HCEC 1CT (cell line): ENCODE data around the gene TECR.
A peak's percentile ranks its signal among the peaks of the same experiment; 100 is the strongest.
"Not testable (repeated sequence)": the region's sequence is repeated elsewhere in the genome, so short reads cannot be mapped to it uniquely, and the experiment has no call there.

Source experiments
- DNase-seq: peaks from one replicate; pipeline ENCODE4 v3.0.0-alpha.2; 2017

The TECR gene, protein sequence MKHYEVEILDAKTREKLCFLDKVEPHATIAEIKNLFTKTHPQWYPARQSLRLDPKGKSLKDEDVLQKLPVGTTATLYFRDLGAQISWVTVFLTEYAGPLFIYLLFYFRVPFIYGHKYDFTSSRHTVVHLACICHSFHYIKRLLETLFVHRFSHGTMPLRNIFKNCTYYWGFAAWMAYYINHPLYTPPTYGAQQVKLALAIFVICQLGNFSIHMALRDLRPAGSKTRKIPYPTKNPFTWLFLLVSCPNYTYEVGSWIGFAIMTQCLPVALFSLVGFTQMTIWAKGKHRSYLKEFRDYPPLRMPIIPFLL

DNA sequence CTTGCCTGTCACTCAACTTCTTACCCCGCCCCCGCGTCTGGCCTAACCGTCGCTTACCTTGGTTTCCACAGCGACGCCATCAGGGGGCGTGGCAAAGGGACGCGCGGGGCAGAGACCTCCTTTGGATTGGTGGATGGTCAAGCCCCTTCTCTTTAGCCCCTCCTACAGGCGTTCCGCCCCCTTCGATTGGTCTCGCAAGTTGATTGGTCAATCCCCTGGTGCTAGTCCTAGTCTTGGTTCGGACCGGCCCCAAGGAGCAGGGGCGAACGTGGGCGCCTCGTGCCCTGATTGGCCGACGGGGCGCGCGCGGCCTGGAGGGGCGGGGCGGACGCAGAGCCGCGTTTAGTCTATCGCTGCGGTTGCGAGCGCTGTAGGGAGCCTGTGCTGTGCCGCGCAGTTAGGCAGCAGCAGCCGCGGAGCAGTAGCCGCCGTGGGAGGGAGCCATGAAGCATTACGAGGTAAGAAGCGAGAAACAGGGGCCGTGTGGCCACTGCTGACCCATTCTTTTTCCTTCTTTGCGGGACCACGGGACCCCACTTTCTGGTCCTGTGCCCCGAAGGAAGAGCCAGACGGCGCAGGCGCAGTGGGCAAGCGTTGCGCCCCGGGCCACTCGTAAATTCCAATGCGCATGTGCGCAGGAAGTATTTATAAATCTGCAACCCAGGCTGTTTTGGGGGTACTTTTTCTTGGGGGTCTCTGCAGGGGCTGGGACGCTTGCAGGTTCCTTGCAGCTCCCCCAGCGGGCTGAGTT lies at the start of gene TECR:
TSS of gene TECR (plus strand) at position 341 of the 751 bp plus-strand sequence. CDS start at position 444, 103 bp downstream.
- DNase-seq = peak; percentile 100

GRCh38 chr19:14479975-14480699 lies 49.3 kb upstream of the TECR start:
- DNase-seq = no peak

- DNase-seq = no peak
Measured at GRCh38 chr19:14480700-14481079, 48.7 kb upstream of the TECR start.

DNA sequence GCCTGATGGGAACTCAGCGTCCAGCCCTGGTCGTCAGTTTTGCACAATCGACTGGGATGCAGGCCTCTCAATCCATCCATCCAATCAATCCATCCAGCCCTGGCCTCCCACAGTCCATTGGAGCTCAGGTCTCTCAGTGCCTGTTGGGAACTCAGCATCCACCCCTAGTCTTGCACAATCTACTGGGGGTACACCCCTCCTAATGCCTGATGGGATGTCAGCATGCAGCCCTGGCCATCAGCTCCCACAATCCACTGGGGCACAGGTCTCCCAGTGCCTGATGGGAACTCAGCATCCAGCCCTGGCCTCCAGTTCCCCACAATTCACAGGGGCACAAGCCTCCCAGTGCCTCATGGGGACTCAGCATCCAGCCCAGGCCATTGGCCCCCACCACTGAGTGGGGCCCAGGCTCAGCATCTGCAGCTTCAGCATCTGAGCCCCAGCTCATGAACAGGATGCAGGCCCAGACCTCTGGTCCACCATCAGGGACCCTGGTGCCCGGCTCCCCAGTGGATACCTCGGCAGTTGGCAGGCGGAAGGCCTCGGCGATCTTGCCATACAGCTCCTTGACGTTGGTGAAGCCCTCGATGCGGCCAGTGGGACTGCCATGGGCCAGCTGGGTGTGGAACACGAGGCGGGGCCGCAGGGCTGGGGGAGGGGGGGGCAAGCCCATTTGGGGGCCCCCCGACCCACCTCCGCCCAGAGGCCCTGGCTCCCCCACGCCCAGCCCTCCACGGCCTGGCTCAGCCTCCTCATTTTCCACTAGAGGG lies 47.0 kb upstream of the TECR start:
- DNase-seq = no peak

DNA sequence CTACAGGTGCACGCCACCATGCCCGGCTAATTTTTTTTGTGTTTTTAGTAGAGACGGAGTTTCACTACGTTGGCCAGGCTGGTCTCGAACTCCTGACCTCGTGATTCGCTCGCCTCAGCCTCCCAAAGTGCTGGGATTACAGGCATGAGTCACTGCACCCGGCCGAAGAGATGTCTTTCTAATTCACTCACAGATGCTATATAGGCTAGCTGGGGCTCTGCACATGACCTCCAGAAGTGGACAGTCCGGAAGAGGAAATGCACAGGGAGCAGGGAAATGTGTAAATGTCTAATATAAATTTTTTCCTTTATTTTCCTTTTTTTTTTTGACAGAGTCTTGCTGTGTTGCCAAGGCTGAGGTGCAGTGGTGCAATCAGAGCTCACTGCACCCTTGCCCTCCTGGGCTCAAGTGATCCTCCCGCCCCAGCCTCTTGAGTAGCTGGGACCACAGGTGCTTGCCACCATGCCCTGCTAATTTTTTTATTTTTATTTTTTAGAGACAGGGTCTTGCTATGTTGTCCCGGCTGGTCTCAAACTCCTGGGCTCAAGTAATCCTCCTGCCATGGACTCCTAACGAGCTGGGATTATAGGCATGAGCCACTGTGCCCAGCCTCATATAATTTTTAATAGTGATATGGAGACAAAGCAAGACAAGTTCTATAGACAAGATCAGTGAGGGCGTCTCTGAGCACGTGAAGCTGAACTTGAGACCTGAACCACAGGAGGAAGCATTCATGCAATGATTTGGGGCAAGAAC lies 41.8 kb upstream of the TECR start:
- DNase-seq = peak; percentile 42

DNA sequence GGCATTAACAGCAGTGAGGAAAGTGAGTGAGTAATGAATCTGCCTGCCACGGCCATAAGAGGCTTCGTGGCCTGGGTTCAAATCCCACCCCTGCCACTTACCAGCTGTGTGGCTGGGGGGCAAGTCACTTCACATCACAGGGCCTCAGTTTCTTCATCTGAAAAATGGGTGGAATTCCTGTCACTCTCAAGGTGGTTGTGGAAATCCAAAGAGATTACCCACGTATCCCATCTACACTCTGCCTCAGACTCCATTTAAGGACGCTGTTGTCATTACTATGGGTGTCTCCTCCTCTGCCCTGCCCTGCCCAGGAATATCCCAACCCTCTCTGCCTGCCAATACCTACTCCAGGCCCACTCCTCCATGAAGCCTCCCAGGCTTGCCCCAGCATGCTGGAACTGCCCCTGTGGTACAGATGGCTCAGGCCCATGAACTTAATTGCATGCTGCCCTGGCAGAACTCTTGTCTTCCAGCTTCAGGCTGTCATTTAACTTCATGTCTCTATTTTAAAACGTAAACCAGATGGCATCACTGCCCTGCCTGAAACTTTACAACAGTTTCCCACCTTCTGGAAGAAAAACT lies 36.5 kb upstream of the TECR start:
- DNase-seq = no peak

DNA sequence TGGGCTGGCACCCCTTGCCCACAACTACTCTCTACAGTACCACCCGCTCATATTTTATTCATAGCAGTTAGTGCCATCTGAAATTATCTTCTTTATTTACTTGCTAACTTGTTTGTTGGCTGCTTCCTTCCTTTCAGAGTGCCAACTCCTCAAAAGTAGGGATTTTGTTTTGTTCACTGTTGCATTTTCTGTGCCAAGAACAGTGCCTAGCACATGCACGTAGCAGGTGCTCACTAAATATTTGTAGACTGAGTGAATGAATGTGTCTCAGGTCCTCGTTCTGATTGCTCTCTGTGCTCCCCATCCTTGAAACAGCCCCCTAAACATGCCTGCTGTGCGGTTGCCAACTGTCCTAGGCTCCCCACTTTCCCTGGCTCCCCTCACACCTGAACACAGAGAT lies 35.0 kb upstream of the TECR start:
- no peak for DNase-seq

DNA sequence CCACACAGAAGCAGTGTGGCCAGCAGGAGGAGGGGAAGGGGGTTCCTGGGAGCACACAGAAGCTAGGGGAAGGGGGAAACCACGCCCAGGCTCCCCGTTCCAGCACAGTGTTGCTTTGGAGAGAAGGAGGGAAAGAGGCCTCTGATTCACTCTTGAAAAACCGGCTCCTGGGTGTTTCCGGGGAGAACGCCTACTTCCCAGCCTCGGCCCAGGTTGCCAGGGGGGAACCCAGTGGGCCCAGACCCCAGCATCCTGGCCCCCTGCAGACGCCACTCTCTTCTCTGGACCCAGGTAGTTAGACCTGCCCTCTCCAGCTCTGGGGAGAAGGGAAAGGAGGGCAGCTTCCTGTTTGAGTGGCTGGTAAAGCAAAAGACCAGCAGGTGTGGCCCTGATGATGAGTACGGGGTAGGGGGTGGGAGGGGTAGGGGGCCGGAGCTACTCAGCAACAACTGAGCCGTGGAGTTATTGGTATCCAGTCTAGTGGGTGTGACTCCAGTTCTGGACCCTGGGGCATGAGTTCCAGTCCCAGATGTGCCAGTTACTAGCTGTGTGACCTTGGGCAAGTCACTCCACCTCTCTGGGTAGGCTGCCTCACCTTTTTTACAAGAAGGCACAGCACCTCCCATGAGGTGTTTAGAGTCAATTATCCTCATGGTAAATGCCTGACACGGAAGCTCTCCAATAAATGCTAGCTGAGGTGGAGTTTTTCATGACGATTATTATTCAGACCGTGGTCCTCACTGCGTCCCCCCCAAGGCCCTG lies 34.3 kb upstream of the TECR start:
- no peak for DNase-seq

GRCh38 chr19:14495672-14496028 lies 33.7 kb upstream of the TECR start:
- DNase-seq = no peak

- DNase-seq = peak; percentile 99
Measured at GRCh38 chr19:14496029-14496833, 33.2 kb upstream of the TECR start, which contains the start of gene GIPC1. Gene GIPC1 (minus strand): TSS chr19:14496127. CDS start chr19:14482976, 13,151 bp downstream.

DNA sequence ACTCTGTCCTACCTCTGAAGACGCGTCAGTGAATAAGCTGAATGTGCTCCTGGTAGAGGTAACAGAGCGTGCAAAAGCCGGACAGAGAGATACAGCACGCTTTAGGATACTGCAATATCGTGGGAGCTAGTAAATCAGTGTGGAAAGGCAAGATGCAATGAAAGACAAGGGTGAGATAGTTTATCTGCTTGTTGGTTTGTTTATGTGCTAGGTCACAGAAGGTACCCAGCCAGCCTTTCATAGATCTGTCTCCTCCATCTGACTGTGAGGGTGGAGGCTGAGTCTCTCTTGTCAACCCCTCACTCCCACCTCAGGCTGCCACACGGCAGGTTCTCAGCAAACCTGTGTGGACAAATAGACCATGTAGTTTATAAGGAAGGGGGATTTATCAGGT lies 32.6 kb upstream of the TECR start:
- no peak for DNase-seq

- DNase-seq = no peak
Measured at GRCh38 chr19:14497228-14497921, 32.0 kb upstream of the TECR start.

- no peak for DNase-seq
Measured at GRCh38 chr19:14502334-14503092, 26.9 kb upstream of the TECR start.

GRCh38 chr19:14503285-14503684 lies 26.1 kb upstream of the TECR start:
- no peak for DNase-seq

GRCh38 chr19:14504575-14504974 lies 24.8 kb upstream of the TECR start:
- DNase-seq = not testable (repeated sequence)

DNA sequence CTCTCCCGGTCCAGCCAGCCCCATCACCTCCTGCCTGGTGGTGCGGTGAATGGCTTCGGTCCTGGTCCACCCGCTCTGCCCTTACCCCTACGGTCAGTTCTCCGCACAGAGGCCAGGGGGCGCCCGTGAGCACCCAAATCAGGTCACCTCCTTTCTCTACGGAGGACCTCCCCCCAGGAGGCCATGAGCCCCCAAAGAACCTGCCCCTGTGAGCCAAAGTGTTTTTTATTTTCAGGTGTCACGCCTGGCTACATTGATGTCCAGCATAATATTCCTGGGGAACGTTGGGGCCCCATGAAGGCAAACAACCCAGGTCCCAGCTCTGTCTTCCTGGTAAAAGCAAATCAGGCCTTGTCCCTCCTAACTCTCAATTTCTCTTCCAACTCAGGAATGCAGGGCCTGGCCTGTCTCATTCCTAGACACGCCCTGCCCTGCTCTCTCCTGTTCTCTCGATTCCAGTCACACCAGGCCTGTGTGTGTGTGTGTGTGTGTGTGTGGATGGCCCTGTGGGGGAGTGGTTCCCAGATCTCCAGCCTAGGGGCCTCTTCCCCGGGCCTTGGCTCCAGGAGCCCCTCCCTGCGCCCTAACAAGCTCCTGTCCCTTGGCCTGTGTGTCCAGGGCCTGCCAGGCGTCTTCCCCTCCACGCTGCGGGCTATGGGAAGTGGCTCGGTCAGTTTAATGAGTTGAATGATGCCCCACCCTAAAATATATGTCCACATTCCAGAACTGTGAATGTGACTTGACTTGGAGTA lies 23.7 kb upstream of the TECR start:
- peak; percentile 87 for DNase-seq

- DNase-seq = peak; percentile 71
Measured at GRCh38 chr19:14507704-14508542, 21.5 kb upstream of the TECR start.
